ENCODE results near the gene MIPOL1.

DNA sequence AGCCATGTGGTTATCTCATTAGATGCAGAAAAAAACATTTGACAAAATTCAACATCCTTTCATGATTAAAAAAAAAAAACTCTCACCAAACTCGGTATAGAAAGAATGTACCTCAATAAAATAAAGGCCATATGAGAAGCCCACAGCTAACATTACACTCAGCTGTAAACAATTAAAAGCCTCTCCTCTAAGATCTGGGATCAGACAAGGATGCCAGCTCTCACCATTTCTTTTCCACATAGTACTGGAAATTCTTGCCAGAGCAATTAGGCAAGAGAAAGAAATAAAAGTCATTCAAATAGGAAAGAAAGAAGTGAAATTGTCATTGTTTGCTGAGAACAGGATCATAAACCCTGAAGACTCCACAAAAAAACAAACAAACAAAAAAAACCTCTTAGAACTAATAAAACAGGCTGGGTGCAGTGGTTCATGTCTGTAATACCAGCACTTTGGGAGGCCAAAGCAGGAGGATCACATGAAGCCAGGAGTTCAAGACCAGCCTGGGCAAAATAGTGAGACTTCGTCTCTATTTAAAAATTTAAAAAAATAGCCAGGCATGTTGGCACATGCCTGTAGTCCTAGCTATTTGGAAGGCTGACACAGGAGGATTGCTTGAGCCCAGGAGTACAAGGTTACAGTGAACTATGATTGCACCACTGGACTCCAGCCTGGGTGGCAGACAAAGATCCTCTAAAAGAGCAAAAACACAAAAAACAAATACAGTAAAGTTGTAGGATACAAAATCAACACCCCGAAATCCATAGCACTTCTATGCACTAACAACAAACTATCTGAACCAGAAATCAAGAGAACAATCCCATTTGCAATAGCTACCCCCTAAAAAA, 282.9 kb downstream of the MIPOL1 start:
- TF ChIP-seq EZH2 (IDR thresholded peaks at IDR 0.05; ENCODE audit: insufficient read depth, poor library complexity, severe bottlenecking) (no peak), EZH2phosphoT487 (IDR thresholded peaks at IDR 0.05; ENCODE audit: insufficient read depth, low read depth) (no peak)
